HG02623 (cell line): ENCODE results near the gene WWC1.

Source experiments
- ATAC-seq: cut with Tn5 transposase; IDR thresholded peaks from one replicate; pipeline ENCODE4 v1.9.1; 2021; ENCODE audit warnings: moderate library complexity; ENCODE audit not compliant: unreplicated experiment

WWC1 gene

GRCh38 chr5:168407211-168407610 lies 115.8 kb downstream of the WWC1 start:
- no peak for ATAC-seq

- no peak for ATAC-seq
Measured at GRCh38 chr5:168408561-168409305, 117.3 kb downstream of the WWC1 start.

GRCh38 chr5:168409591-168410458 lies 118.4 kb downstream of the WWC1 start:
- no peak for ATAC-seq

- ATAC-seq, result no peak
Measured at GRCh38 chr5:168411871-168412270, 120.4 kb downstream of the WWC1 start.

- no peak for ATAC-seq
Measured at GRCh38 chr5:168413062-168413461, 121.6 kb downstream of the WWC1 start.

- no peak for ATAC-seq
Measured at GRCh38 chr5:168413596-168413995, 122.2 kb downstream of the WWC1 start.

GRCh38 chr5:168415401-168415800 lies 124.0 kb downstream of the WWC1 start:
- no peak for ATAC-seq

GRCh38 chr5:168415971-168416370 lies 124.5 kb downstream of the WWC1 start:
- no peak for ATAC-seq

- ATAC-seq, result no peak
Measured at GRCh38 chr5:168417731-168418429, 126.4 kb downstream of the WWC1 start.

GRCh38 chr5:168420461-168420860 lies 129.0 kb downstream of the WWC1 start:
- ATAC-seq, result no peak

GRCh38 chr5:168422431-168422830 lies 131.0 kb downstream of the WWC1 start:
- ATAC-seq, result no peak

- no peak for ATAC-seq
Measured at GRCh38 chr5:168423478-168423877, 132.0 kb downstream of the WWC1 start.

GRCh38 chr5:168423971-168424370 lies 132.5 kb downstream of the WWC1 start:
- ATAC-seq, result no peak

- no peak for ATAC-seq
Measured at GRCh38 chr5:168424594-168425323, 133.3 kb downstream of the WWC1 start.

GRCh38 chr5:168426007-168426863 lies 134.8 kb downstream of the WWC1 start:
- no peak for ATAC-seq

GRCh38 chr5:168426864-168427172 lies 135.4 kb downstream of the WWC1 start:
- ATAC-seq, result no peak

GRCh38 chr5:168427224-168427623 lies 135.8 kb downstream of the WWC1 start:
- no peak for ATAC-seq

GRCh38 chr5:168428552-168428951 lies 137.1 kb downstream of the WWC1 start:
- no peak for ATAC-seq

- ATAC-seq, result no peak
Measured at GRCh38 chr5:168430296-168430695, 138.9 kb downstream of the WWC1 start.

GRCh38 chr5:168432903-168433302 lies 141.5 kb downstream of the WWC1 start:
- no peak for ATAC-seq
